Fibroblast of lung (primary cell): Measurements from ENCODE around the gene ADGRV1.

Experiments used
- EZH2 ChIP-seq: IDR thresholded peaks from 2 replicates; pipeline ENCODE4 v1.5.1; 2012; ENCODE audit warnings: low read length, control low read depth, mild to moderate bottlenecking; ENCODE audit errors: missing control alignments
- TF ChIP-seq, protein P1 (sequence below), 2 donors: IDR thresholded peaks in 1 of 2; conservative IDR thresholded peaks in 1 of 2; 1 replicate in 1 of 2; 2 replicates in 1 of 2; pipeline ENCODE4 v1.5.1; 2011 to 2012; ENCODE audit warnings: low read length in 2 of 2, control low read depth in 1 of 2, inconsistent platforms in 1 of 2, low read depth in 1 of 2, mild to moderate bottlenecking in 1 of 2

DNA sequence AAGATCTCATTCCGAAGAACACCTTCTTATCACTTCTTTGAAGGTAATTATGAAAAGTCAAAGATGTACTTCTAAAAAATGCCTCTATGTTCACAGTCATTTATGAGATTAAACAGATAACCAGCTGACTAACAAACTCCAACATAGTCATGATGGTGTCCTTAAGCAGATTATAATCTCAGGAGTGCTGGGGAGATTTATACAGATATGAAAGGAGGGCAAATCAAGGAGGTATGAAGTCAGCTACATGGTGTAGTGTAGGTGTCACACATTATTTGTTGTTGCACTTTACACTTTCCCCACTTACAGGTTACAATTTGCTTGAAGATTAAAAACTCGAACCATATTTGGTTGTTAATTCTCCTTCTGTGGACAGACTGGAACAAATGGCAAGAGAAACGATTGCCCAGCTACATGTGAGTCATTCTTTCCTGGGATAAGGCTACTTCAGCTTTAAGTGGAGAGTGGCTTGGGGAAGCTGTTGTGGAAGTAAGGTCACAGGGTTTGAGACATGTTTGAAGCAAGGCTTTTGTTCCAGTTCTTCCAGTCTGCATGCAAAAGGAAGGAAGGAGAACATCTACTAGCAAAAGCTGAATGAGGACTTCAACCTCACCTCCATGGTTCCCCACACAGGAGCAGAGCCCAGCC lies 320.1 kb downstream of the ADGRV1 start:
- TF ChIP-seq, protein P1, sequence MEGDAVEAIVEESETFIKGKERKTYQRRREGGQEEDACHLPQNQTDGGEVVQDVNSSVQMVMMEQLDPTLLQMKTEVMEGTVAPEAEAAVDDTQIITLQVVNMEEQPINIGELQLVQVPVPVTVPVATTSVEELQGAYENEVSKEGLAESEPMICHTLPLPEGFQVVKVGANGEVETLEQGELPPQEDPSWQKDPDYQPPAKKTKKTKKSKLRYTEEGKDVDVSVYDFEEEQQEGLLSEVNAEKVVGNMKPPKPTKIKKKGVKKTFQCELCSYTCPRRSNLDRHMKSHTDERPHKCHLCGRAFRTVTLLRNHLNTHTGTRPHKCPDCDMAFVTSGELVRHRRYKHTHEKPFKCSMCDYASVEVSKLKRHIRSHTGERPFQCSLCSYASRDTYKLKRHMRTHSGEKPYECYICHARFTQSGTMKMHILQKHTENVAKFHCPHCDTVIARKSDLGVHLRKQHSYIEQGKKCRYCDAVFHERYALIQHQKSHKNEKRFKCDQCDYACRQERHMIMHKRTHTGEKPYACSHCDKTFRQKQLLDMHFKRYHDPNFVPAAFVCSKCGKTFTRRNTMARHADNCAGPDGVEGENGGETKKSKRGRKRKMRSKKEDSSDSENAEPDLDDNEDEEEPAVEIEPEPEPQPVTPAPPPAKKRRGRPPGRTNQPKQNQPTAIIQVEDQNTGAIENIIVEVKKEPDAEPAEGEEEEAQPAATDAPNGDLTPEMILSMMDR (conservative IDR thresholded peaks at IDR 0.05 in 1 of 2, IDR thresholded peaks at IDR 0.05 in 1 of 2; ENCODE audit: low read depth in 1 of 2, low read length in 2 of 2), result no peak
- TF ChIP-seq EZH2, result no peak
